Measurements from ENCODE around the gene PPP2R2D. TPM values are rescaled to one million over a fixed set of nuclear protein-coding genes. Genes with fewer than 3 reads are reported as not detected.

PPP2R2D gene
- 25.2 and 29.2 TPM in 2 replicates for total RNA-seq (2014; rRNA removed; shearing (Covaris generic))

GRCh38 chr10:131900350-131901152, at the start of gene PPP2R2D:
Gene PPP2R2D (plus strand): TSS chr10:131901008. CDS start chr10:131901149, 141 bp downstream.
- Histone ChIP-seq H3K9me3 (replicated peaks) (no peaks in the 10 kb centered on the region; the same call in 1 of the 2 replicates), H3K36me3 (peaks cover 20% of the 10 kb centered on the region), H3K27me3 (replicated peaks) (peaks cover 16% of the 10 kb centered on the region), H3K4me1 (replicated peaks) (peaks cover 32% of the 10 kb centered on the region), H3K27ac (peak within 1 kb of the TSS; percentile 71), H3K4me3 (peak within 1 kb of the TSS; percentile 90)
- DNase-seq (ENCODE audit: low read depth in 1 of 2, low spot score in 2 of 2), result peak; percentile 92 to 98

GRCh38 chr10:131851346-131851745, 49.5 kb upstream of the PPP2R2D start:
- Histone ChIP-seq H3K4me1 (replicated peaks) (no peaks in the 10 kb centered on the region), H3K36me3 (no peaks in the 10 kb centered on the region), H3K27ac (no peak overlapping the region), H3K4me3 (no peak overlapping the region), H3K9me3 (replicated peaks) (no peaks in the 10 kb centered on the region), H3K27me3 (replicated peaks) (no peaks in the 10 kb centered on the region)
- DNase-seq (ENCODE audit: low read depth in 1 of 2, low spot score in 2 of 2), result peak in 1 of 2 experiments; percentile 24

GRCh38 chr10:131852176-131852822, 48.5 kb upstream of the PPP2R2D start:
- Histone ChIP-seq H3K27me3 (replicated peaks) (no peaks in the 10 kb centered on the region), H3K27ac (no peak overlapping the region), H3K4me1 (replicated peaks) (no peaks in the 10 kb centered on the region), H3K36me3 (no peaks in the 10 kb centered on the region), H3K9me3 (replicated peaks) (no peaks in the 10 kb centered on the region), H3K4me3 (no peak overlapping the region)
- peak in 1 of 2 experiments; percentile 32 for DNase-seq (ENCODE audit: low read depth in 1 of 2, low spot score in 2 of 2)

GRCh38 chr10:131852823-131853609, 47.8 kb upstream of the PPP2R2D start:
- Histone ChIP-seq H3K36me3 (no peaks in the 10 kb centered on the region), H3K27ac (no peak overlapping the region), H3K4me3 (no peak overlapping the region), H3K27me3 (replicated peaks) (no peaks in the 10 kb centered on the region), H3K4me1 (replicated peaks) (no peaks in the 10 kb centered on the region), H3K9me3 (replicated peaks) (no peaks in the 10 kb centered on the region)
- peak in 1 of 2 experiments; percentile 32 for DNase-seq (ENCODE audit: low read depth in 1 of 2, low spot score in 2 of 2)

GRCh38 chr10:131853610-131853964, 47.2 kb upstream of the PPP2R2D start:
- Histone ChIP-seq H3K4me3 (no peak overlapping the region), H3K27ac (no peak overlapping the region), H3K27me3 (replicated peaks) (no peaks in the 10 kb centered on the region), H3K36me3 (no peaks in the 10 kb centered on the region), H3K4me1 (replicated peaks) (no peaks in the 10 kb centered on the region), H3K9me3 (replicated peaks) (no peaks in the 10 kb centered on the region)
- peak in 1 of 2 experiments; percentile 21 for DNase-seq (ENCODE audit: low read depth in 1 of 2, low spot score in 2 of 2)

- Histone ChIP-seq H3K36me3 (no peaks in the 10 kb centered on the region), H3K4me3 (no peak overlapping the region), H3K27me3 (replicated peaks) (no peaks in the 10 kb centered on the region), H3K27ac (no peak overlapping the region), H3K4me1 (replicated peaks) (no peaks in the 10 kb centered on the region), H3K9me3 (replicated peaks) (no peaks in the 10 kb centered on the region)
- peak in 1 of 2 experiments; percentile 36 for DNase-seq (ENCODE audit: low read depth in 1 of 2, low spot score in 2 of 2)
Observed at GRCh38 chr10:131854579-131855335, 46.1 kb upstream of the PPP2R2D start.

- Histone ChIP-seq H3K4me3 (no peak overlapping the region), H3K4me1 (replicated peaks) (no peaks in the 10 kb centered on the region), H3K27me3 (replicated peaks) (peaks cover 3% of the 10 kb centered on the region; the same call in 1 of the 2 replicates), H3K9me3 (replicated peaks) (no peaks in the 10 kb centered on the region), H3K27ac (no peak overlapping the region), H3K36me3 (no peaks in the 10 kb centered on the region)
- DNase-seq (ENCODE audit: low read depth in 1 of 2, low spot score in 2 of 2), result peak in 1 of 2 experiments; percentile 35
Observed at GRCh38 chr10:131855461-131856401, 45.1 kb upstream of the PPP2R2D start.

GRCh38 chr10:131856441-131857094, 44.2 kb upstream of the PPP2R2D start:
- peaks cover 7% of the 10 kb centered on the region; the same call in 1 of the 2 replicates for H3K27me3 ChIP-seq (replicated peaks)
- no peaks in the 10 kb centered on the region for H3K9me3 ChIP-seq (replicated peaks)
- no peak overlapping the region for H3K4me3 ChIP-seq
- no peak overlapping the region for H3K27ac ChIP-seq
- DNase-seq (ENCODE audit: low read depth in 1 of 2, low spot score in 2 of 2), result peak in 1 of 2 experiments; percentile 38
- no peaks in the 10 kb centered on the region for H3K36me3 ChIP-seq
- no peaks in the 10 kb centered on the region for H3K4me1 ChIP-seq (replicated peaks)

- Histone ChIP-seq H3K4me1 (replicated peaks) (no peaks in the 10 kb centered on the region), H3K4me3 (no peak overlapping the region), H3K27me3 (replicated peaks) (peaks cover 14% of the 10 kb centered on the region), H3K36me3 (no peaks in the 10 kb centered on the region), H3K9me3 (replicated peaks) (no peaks in the 10 kb centered on the region), H3K27ac (no peak overlapping the region)
- DNase-seq (ENCODE audit: low read depth in 1 of 2, low spot score in 2 of 2), result peak in 1 of 2 experiments; percentile 35
Observed at GRCh38 chr10:131857156-131858117, 43.4 kb upstream of the PPP2R2D start.

- no peak for DNase-seq (ENCODE audit: low read depth in 1 of 2, low spot score in 2 of 2)
- H3K4me1 ChIP-seq (replicated peaks), result no peaks in the 10 kb centered on the region
- H3K36me3 ChIP-seq, result no peaks in the 10 kb centered on the region
- H3K9me3 ChIP-seq (replicated peaks), result no peaks in the 10 kb centered on the region
- peaks cover 14% of the 10 kb centered on the region for H3K27me3 ChIP-seq (replicated peaks)
- no peak overlapping the region for H3K27ac ChIP-seq
- no peak overlapping the region for H3K4me3 ChIP-seq
Observed at GRCh38 chr10:131858118-131858515, 42.7 kb upstream of the PPP2R2D start.
